PC-3 (cell line): ENCODE measurements around the gene DRD2. TPM values are rescaled to one million over a fixed set of nuclear protein-coding genes. Genes with fewer than 3 reads are reported as not detected.
A peak's percentile ranks its signal among the peaks of the same experiment; 100 is the strongest.
"Not testable (repeated sequence)": the region's sequence is repeated elsewhere in the genome, so short reads cannot be mapped to it uniquely, and the experiment has no call there.

Experiments
- ATAC-seq: fragments of 200-7000 bp; cut with Tn5 transposase; 2 replicates; pipeline ENCODE4 v1.9.1; 2020; ENCODE audit warnings: mild to moderate bottlenecking, moderate library complexity
- Bru-seq: library from RNA; stranded (reverse); fragments of 400-500 nt; gene quantifications from one replicate; lab custom pipeline; 2021; lab: Mats Ljungman, UMichigan
- BruChase-seq, 2 experiments: library from RNA; stranded (reverse); fragments of 400-500 nt; gene quantifications; one replicate each; lab custom pipeline; 2021; lab: Mats Ljungman, UMichigan
- BruUV-seq: library from RNA; stranded (reverse); fragments of 400-500 nt; replicated peaks from 2 replicates; lab custom pipeline; 2021; lab: Mats Ljungman, UMichigan
- CTCF ChIA-PET: fragments of 300-600 bp; sonication (Branson Sonifier 250); formaldehyde crosslinking; loops from one replicate; lab custom pipeline; 2022; ENCODE audit warnings: antibody characterized with exemption; lab: Charles Lee
- POLR2A ChIA-PET: fragments of 300-600 bp; sonication (Branson Sonifier 250); formaldehyde crosslinking; loops from one replicate; lab custom pipeline; 2022; ENCODE audit warnings: antibody characterized with exemption; ENCODE audit not compliant: unreplicated experiment; lab: Charles Lee
- DNase-seq: peaks from one replicate; pipeline ENCODE4 v3.0.0-alpha.2; 2015
- H2AFZ ChIP-seq: fragments of 300-600 bp; sonication (generic); 2 replicates; pipeline ENCODE4 v1.6.0; 2016; ENCODE audit warnings: antibody characterized with exemption, low read length
- H3F3A ChIP-seq: fragments of 300-600 bp; sonication (generic); one replicate; pipeline ENCODE4 v1.6.0; 2017; ENCODE audit warnings: antibody characterized with exemption, low read length, control low read depth, mild to moderate bottlenecking; ENCODE audit not compliant: unreplicated experiment
- H3K27ac ChIP-seq: fragments of 300-600 bp; sonication (generic); 2 replicates; pipeline ENCODE4 v1.5.1; 2016; ENCODE audit warnings: mild to moderate bottlenecking, low read length
- H3K27me3 ChIP-seq: fragments of 300-600 bp; sonication (generic); 2 replicates; pipeline ENCODE4 v1.6.1; 2016; ENCODE audit warnings: low read length, mixed read lengths
- H3K36me3 ChIP-seq: fragments of 300-600 bp; sonication (generic); 2 replicates; pipeline ENCODE4 v1.6.1; 2016; ENCODE audit warnings: low read depth, mixed run types, low read length, mixed read lengths
- H3K4me1 ChIP-seq: fragments of 300-600 bp; sonication (generic); 2 replicates; pipeline ENCODE4 v1.5.1; 2016; ENCODE audit warnings: low read length; ENCODE audit not compliant: insufficient read depth
- H3K4me2 ChIP-seq: fragments of 300-600 bp; sonication (generic); 2 replicates; pipeline ENCODE4 v1.6.0; 2016; ENCODE audit warnings: low read length
- H3K4me3 ChIP-seq: fragments of 300-600 bp; sonication (generic); 2 replicates; pipeline ENCODE4 v1.5.1; 2016; ENCODE audit warnings: mild to moderate bottlenecking, low read length, mixed read lengths
- H3K79me2 ChIP-seq: fragments of 300-600 bp; sonication (generic); 2 replicates; pipeline ENCODE4 v1.6.1; 2017; ENCODE audit warnings: low read length, mixed read lengths
- H3K9ac ChIP-seq: fragments of 300-600 bp; sonication (generic); 2 replicates; pipeline ENCODE4 v1.6.0; 2016; ENCODE audit warnings: mild to moderate bottlenecking, low read length
- H3K9me2 ChIP-seq: fragments of 300-600 bp; sonication (generic); replicated peaks from 2 replicates; pipeline ENCODE4 v1.6.1; 2016; ENCODE audit warnings: mixed run types, low read length, mixed read lengths
- H3K9me3 ChIP-seq: fragments of 300-600 bp; sonication (generic); 2 replicates; pipeline ENCODE4 v1.6.1; 2016; ENCODE audit warnings: low read length, mixed read lengths
- H4K20me1 ChIP-seq: fragments of 300-600 bp; sonication (generic); 2 replicates; pipeline ENCODE4 v1.6.1; 2016; ENCODE audit warnings: low read length, mixed read lengths
- CTCF ChIP-seq: fragments of 300-600 bp; sonication (generic); conservative IDR thresholded peaks from 2 replicates; pipeline ENCODE4 v1.5.1; 2017; ENCODE audit warnings: antibody characterized with exemption, low read depth, mild to moderate bottlenecking, low read length
- EZH2 ChIP-seq: fragments of 300-600 bp; sonication (generic); IDR thresholded peaks from one replicate; pipeline ENCODE4 v1.6.1; 2017; ENCODE audit warnings: antibody characterized with exemption, mild to moderate bottlenecking, low read length; ENCODE audit not compliant: unreplicated experiment
- EZH2phosphoT487 ChIP-seq: fragments of 300-600 bp; sonication (generic); IDR thresholded peaks from 2 replicates; pipeline ENCODE4 v1.6.1; 2018; ENCODE audit warnings: mild to moderate bottlenecking, antibody characterized with exemption, low read length, borderline replicate concordance
- intact Hi-C: fragments of 100-400 bp; cut with micrococcal nuclease; formaldehyde crosslinking; loops from 2 replicates; pipeline ENCODE4 v1.9.0; 2023
- long read RNA-seq: library from polyadenylated mRNA; unstranded; transcript quantifications from one replicate; pipeline ENCODE4 v2.0.0, GENCODE V29; 2021; ENCODE audit not compliant: unreplicated experiment
- total RNA-seq: library from RNA; depleted of rRNA; stranded (reverse); fragments of >200 nt; gene quantifications from 2 replicates; pipeline ENCODE4 v1.2.3, GENCODE V29; 2014; rRNA removed

Gene DRD2
- not detected in 2 replicates for total RNA-seq
- Bru-seq, nascent RNA, result percentile 3 among the genes with signal in this experiment
- BruChase-seq, experiment 1, labeled RNA remaining after a 6-hour chase, result percentile 10 among the genes with signal in this experiment
- percentile 8 among the genes with signal in this experiment for BruChase-seq, experiment 2, labeled RNA remaining after a 2-hour chase
- long read RNA-seq, result 0 reads

DNA sequence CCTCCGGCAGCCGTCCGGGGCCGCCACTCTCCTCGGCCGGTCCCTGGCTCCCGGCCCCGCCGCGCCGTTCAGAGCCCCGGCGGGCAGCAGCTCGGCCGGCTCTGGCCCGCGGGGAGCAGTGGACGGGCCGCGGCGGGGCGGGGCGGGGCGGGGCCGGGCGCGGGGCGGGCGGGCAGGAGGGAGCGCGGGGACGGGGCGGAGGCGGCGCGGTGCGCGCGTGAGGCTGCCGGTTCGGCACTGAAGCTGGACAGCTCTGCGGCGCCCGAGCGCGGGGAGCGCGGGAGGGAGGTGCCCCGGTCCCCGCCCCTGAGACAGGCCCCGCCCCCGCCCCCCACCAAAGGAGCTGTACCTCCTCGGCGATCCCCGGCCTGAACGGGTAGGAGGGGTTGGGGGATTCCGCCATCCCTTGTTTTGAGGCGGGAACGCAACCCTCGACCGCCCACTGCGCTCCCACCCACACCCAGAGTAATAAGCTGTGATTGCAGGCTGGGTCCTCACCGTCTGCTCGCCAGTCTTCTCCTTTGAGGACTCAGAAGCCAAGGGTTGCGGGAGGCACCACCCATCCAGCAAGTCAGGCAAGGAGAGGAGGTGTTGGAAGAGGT, at the start of gene DRD2:
TSS of gene DRD2 (minus strand) at position 239 of the 602 bp plus-strand sequence. CDS start 50,747 bp downstream, outside the sequence.
- no peaks in the 10 kb centered on the region for H4K20me1 ChIP-seq
- no peak within 1 kb of the TSS for H3K27ac ChIP-seq
- no peak for TF ChIP-seq EZH2
- H3K9me3 ChIP-seq, result no peaks in the 10 kb centered on the region
- peak within 1 kb of the TSS; percentile 27; the same call in 1 of the 2 replicates for H3K4me3 ChIP-seq
- no peak for DNase-seq
- no peaks in the 10 kb centered on the region for H3K36me3 ChIP-seq
- no peaks in the 10 kb centered on the region for H3K9me2 ChIP-seq
- ChIA-PET POLR2A (no interaction called here), CTCF (no interaction called here)
- H3K79me2 ChIP-seq, result no peaks in the 10 kb centered on the region
- no peak within 1 kb of the TSS for H2AFZ ChIP-seq
- H3K4me1 ChIP-seq, result peaks cover 4% of the 10 kb centered on the region; the same call in 1 of the 2 replicates
- no TSS peak for BruUV-seq
- no peak within 1 kb of the TSS for H3K9ac ChIP-seq
- H3F3A ChIP-seq, result no peaks in the 10 kb centered on the region
- ATAC-seq, result no peak
- intact Hi-C loops, result no loop called here
- peak within 1 kb of the TSS; percentile 71 for H3K4me2 ChIP-seq
- H3K27me3 ChIP-seq, result peaks cover 84% of the 10 kb centered on the region

- DNase-seq, H3K9ac ChIP-seq, H3K9me3 ChIP-seq, H3K4me3 ChIP-seq, BruUV-seq, H3K79me2 ChIP-seq, H4K20me1 ChIP-seq, POLR2A ChIA-PET, H3K27ac ChIP-seq, H3K27me3 ChIP-seq, ATAC-seq, H3K36me3 ChIP-seq, intact Hi-C loops, H3K4me2 ChIP-seq, CTCF ChIA-PET, H3F3A ChIP-seq, H2AFZ ChIP-seq, H3K9me2 ChIP-seq: not testable (repeated sequence)
- peaks cover 16% of the 10 kb centered on the region for H3K4me1 ChIP-seq
Measured at GRCh38 chr11:113523906-113524305, 48.7 kb upstream of the DRD2 start.

DNA sequence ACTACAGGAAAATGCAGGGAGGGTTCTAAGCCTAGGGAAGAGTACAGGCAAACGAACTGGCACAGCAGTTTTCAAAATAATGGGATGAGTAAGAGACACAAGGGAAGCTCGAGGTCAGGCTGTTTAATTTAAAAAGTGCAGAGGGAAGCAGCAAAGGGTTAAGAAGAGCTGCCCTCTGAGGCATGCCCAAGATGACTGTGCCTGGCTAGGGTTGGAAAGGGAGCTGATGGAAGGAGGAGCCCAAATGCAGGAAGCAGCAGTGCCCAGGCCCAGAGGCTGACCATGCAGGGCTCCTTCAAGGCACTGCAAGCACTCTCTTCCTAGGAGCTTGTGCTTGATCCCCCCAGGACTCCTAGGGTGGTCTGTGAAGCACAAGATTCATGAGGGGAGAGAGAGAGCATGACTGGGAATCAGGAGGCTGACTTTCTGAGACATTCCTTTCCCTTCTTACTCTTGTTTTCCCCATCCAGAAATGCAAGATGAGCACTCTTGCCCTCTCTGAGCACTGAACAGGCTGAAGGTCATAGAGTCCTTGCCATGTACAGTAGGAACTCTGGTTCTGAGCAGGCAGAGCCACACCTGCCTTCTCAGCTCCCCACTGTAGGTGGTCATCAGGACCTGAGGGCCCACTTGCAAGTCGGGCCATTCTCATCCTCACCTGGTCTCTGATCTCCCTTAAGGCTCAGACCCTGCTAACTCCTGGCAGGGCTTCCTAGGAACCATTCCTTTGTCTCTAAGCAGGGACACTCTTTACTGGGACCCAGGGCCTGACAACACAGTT, 46.7 kb upstream of the DRD2 start:
- H3K36me3 ChIP-seq, result no peaks in the 10 kb centered on the region
- no peak overlapping the region for H3K27ac ChIP-seq
- H3F3A ChIP-seq, result no peaks in the 10 kb centered on the region
- no peaks in the 10 kb centered on the region for H3K79me2 ChIP-seq
- DNase-seq (peak; percentile 19), ATAC-seq (no peak)
- TF ChIP-seq EZH2phosphoT487 (no peak), CTCF (no peak), EZH2 (no peak)
- no TSS peak for BruUV-seq
- no peaks in the 10 kb centered on the region for H3K9me2 ChIP-seq
- POLR2A ChIA-PET, result no interaction called here
- CTCF ChIA-PET, result no interaction called here
- H3K4me1 ChIP-seq, result peaks cover 11% of the 10 kb centered on the region
- H3K9ac ChIP-seq, result no peak overlapping the region
- H3K27me3 ChIP-seq, result no peaks in the 10 kb centered on the region
- intact Hi-C loops, result no loop called here
- H2AFZ ChIP-seq, result no peak overlapping the region
- no peaks in the 10 kb centered on the region for H3K9me3 ChIP-seq
- H3K4me3 ChIP-seq, result no peak overlapping the region
- no peaks in the 10 kb centered on the region for H4K20me1 ChIP-seq
- no peak overlapping the region for H3K4me2 ChIP-seq
